H9 (cell line): Measurements from ENCODE around the gene AP2A1. TPM values are rescaled to one million over a fixed set of nuclear protein-coding genes. Genes with fewer than 3 reads are reported as not detected.

ENCODE experiments used
- DNase-seq: peaks from one replicate; pipeline ENCODE4 v3.0.0-alpha.2; 2017
- H2AFZ ChIP-seq: one replicate; pipeline ENCODE4 v1.6.1; 2013; ENCODE audit warnings: mild to moderate bottlenecking, low read length, control low read depth, moderate library complexity
- H2AK5ac ChIP-seq: 2 replicates; pipeline ENCODE4 v1.6.1; 2013; ENCODE audit warnings: low read length, control low read depth, mixed read lengths; ENCODE audit not compliant: insufficient read length
- H2BK120ac ChIP-seq: one replicate; pipeline ENCODE4 v1.6.1; 2013; ENCODE audit warnings: low read depth, mild to moderate bottlenecking, low read length, control low read depth, inconsistent platforms; ENCODE audit not compliant: poor library complexity, severe bottlenecking
- H2BK12ac ChIP-seq: 2 replicates; pipeline ENCODE4 v1.6.1; 2013; ENCODE audit warnings: low read length, control low read depth, mixed read lengths, low read depth; ENCODE audit not compliant: insufficient read length
- H2BK15ac ChIP-seq: 2 replicates; pipeline ENCODE4 v1.6.1; 2013; ENCODE audit warnings: low read depth, low read length, control low read depth
- H2BK20ac ChIP-seq: one replicate; pipeline ENCODE4 v1.6.1; 2013; ENCODE audit warnings: low read depth, mild to moderate bottlenecking, low read length, control low read depth, inconsistent platforms; ENCODE audit not compliant: poor library complexity, severe bottlenecking
- H2BK5ac ChIP-seq: 2 replicates; pipeline ENCODE4 v1.6.1; 2013; ENCODE audit warnings: low read length, control low read depth, mixed read lengths; ENCODE audit not compliant: insufficient read length
- H3K14ac ChIP-seq: 2 replicates; pipeline ENCODE4 v1.6.1; 2013; ENCODE audit warnings: low read length, control low read depth; ENCODE audit not compliant: insufficient read depth
- H3K18ac ChIP-seq: 2 replicates; pipeline ENCODE4 v1.6.1; 2013; ENCODE audit warnings: low read depth, mild to moderate bottlenecking, mixed read lengths, low read length, control low read depth; ENCODE audit not compliant: insufficient read length
- H3K23ac ChIP-seq: 2 replicates; pipeline ENCODE4 v1.6.1; 2013; ENCODE audit warnings: low read length, control low read depth, mixed read lengths, low read depth; ENCODE audit not compliant: insufficient read length
- H3K23me2 ChIP-seq: 2 replicates; pipeline ENCODE4 v1.6.1; 2013; ENCODE audit warnings: low read depth, mild to moderate bottlenecking, mixed read lengths, low read length, control low read depth; ENCODE audit not compliant: insufficient read length, poor library complexity, severe bottlenecking
- H3K27ac ChIP-seq: 2 replicates; pipeline ENCODE4 v1.5.1; 2013; ENCODE audit warnings: low read length, control low read depth, mixed read lengths, low read depth; ENCODE audit not compliant: insufficient read length
- H3K27me3 ChIP-seq: 2 replicates; pipeline ENCODE4 v1.6.1; 2013; ENCODE audit warnings: low read length, control low read depth, inconsistent platforms; ENCODE audit not compliant: insufficient read depth
- H3K4ac ChIP-seq: 2 replicates; pipeline ENCODE4 v1.6.1; 2013; ENCODE audit warnings: low read depth, mild to moderate bottlenecking, control low read depth, inconsistent platforms, low read length, moderate library complexity
- H3K4me1 ChIP-seq: 2 replicates; pipeline ENCODE4 v1.6.1; 2013; ENCODE audit warnings: low read length, control low read depth, inconsistent platforms; ENCODE audit not compliant: insufficient read depth
- H3K4me2 ChIP-seq: 2 replicates; pipeline ENCODE4 v1.6.1; 2013; ENCODE audit warnings: low read length, control low read depth, mixed read lengths; ENCODE audit not compliant: insufficient read length, insufficient read depth
- H3K56ac ChIP-seq: 2 replicates; pipeline ENCODE4 v1.6.1; 2013; ENCODE audit warnings: low read depth, mild to moderate bottlenecking, mixed read lengths, low read length, control low read depth; ENCODE audit not compliant: insufficient read length
- H3K79me1 ChIP-seq: 2 replicates; pipeline ENCODE4 v1.6.1; 2013; ENCODE audit warnings: low read depth, mild to moderate bottlenecking, moderate library complexity, low read length, control low read depth, inconsistent platforms; ENCODE audit not compliant: insufficient read depth, poor library complexity, severe bottlenecking
- H3K79me2 ChIP-seq: 2 replicates; pipeline ENCODE4 v1.6.1; 2013; ENCODE audit warnings: low read length, control low read depth, inconsistent platforms; ENCODE audit not compliant: insufficient read depth
- H3K9ac ChIP-seq: 2 replicates; pipeline ENCODE4 v1.6.1; 2013; ENCODE audit warnings: low read length, control low read depth, mixed read lengths; ENCODE audit not compliant: insufficient read length; ENCODE audit errors: extremely low read depth
- H3K9me3 ChIP-seq: one replicate; pipeline ENCODE4 v1.6.1; 2013; ENCODE audit warnings: low read depth, low read length, inconsistent platforms; ENCODE audit not compliant: control insufficient read depth
- H3T11ph ChIP-seq: one replicate; pipeline ENCODE4 v1.6.1; 2013; ENCODE audit warnings: mild to moderate bottlenecking, low read length, control low read depth, inconsistent platforms
- H4K20me1 ChIP-seq: one replicate; pipeline ENCODE4 v1.6.1; 2013; ENCODE audit not compliant: control insufficient read depth, insufficient read length, insufficient read depth
- H4K5ac ChIP-seq: 2 replicates; pipeline ENCODE4 v1.6.1; 2013; ENCODE audit warnings: low read depth, mild to moderate bottlenecking, mixed read lengths, low read length, control low read depth; ENCODE audit not compliant: insufficient read length
- H4K8ac ChIP-seq: replicated peaks from 2 replicates; pipeline ENCODE4 v1.6.1; 2013; ENCODE audit warnings: low read length, control low read depth, mixed read lengths, low read depth; ENCODE audit not compliant: insufficient read length
- H4K91ac ChIP-seq: 2 replicates; pipeline ENCODE4 v1.6.1; 2013; ENCODE audit warnings: low read depth, mild to moderate bottlenecking, moderate library complexity, mixed read lengths, low read length, control low read depth; ENCODE audit not compliant: insufficient read length
- H3K27ac Mint-ChIP-seq, 3 experiments: 2 replicates in 2 of 3; 3 replicates in 1 of 3; pipeline ENCODE4 v1.8.0; 2020 to 2021; ENCODE audit warnings: mixed read lengths in 3 of 3, mild to moderate bottlenecking in 1 of 3, moderate library complexity in 1 of 3
- H3K27me3 Mint-ChIP-seq: 2 replicates; pipeline ENCODE4 v1.8.0; 2021; ENCODE audit warnings: low read depth, mild to moderate bottlenecking, moderate library complexity, mixed read lengths
- H3K36me3 Mint-ChIP-seq, 3 experiments: 2 replicates in 2 of 3; 3 replicates in 1 of 3; pipeline ENCODE4 v1.8.0; 2020 to 2021; ENCODE audit warnings: low read depth in 3 of 3, mixed read lengths in 3 of 3; ENCODE audit not compliant: insufficient read depth in 1 of 3
- H3K4me1 Mint-ChIP-seq, 2 experiments: 2 replicates each; pipeline ENCODE4 v1.8.0; 2020; ENCODE audit warnings: mixed read lengths in 2 of 2
- H3K4me3 Mint-ChIP-seq, 2 experiments: 2 replicates in 1 of 2; 3 replicates in 1 of 2; pipeline ENCODE4 v1.8.0; 2020 to 2021; ENCODE audit warnings: mild to moderate bottlenecking in 2 of 2, mixed read lengths in 2 of 2, moderate library complexity in 1 of 2
- H3K9me3 Mint-ChIP-seq, 2 experiments: 2 replicates in 1 of 2; 3 replicates in 1 of 2; pipeline ENCODE4 v1.8.0; 2020; ENCODE audit warnings: mild to moderate bottlenecking in 2 of 2, mixed read lengths in 2 of 2, moderate library complexity in 1 of 2
- WGBS: extraction: QIAGEN DNeasy Blood & Tissue Kit; methylation state at CpG from one replicate; pipeline ENCODE4 v1.1.7; 2013; ENCODE audit warnings: missing lambda C conversion rate, low lambda C conversion rate, mixed read lengths; ENCODE audit not compliant: insufficient read length; ENCODE audit errors: extremely low coverage; 5-methylcytosine and 5-hydroxymethylcytosine counted together
- total RNA-seq: library from RNA; stranded (reverse); gene quantifications from 2 replicates; pipeline ENCODE4 v1.2.1, GENCODE V29; 2021
- TF ChIP-seq, protein P1 (sequence below): fragments of 200-600 bp; sonication (generic); conservative IDR thresholded peaks from 3 replicates; pipeline ENCODE4 v1.8.0; 2021; ENCODE audit warnings: antibody characterized with exemption, mild to moderate bottlenecking

The AP2A1 gene
- total RNA-seq, 1 experiment from 2014 or later, result 108 TPM

DNA sequence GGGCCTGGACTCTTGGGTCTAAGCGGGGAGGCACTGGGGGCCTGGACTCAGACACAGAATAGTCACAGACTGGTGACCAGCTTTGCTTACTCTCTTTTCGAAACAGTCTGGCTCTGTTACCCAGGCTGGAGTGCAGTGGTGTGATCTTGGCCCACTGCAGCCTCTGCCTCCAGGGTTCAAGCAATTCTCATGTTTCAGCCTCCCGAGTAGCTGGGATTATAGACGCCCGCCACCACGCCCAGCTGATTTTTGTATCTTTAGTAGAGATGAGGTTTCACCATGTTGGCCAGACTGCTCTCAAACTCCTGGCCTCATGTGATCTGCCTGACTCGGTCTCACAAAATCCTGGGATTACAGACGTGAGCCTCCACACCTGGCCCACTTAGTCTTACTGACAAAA, 62.4 kb downstream of the AP2A1 start:
- Histone ChIP-seq H3K27ac (no peak overlapping the region), H3T11ph (no peak overlapping the region), H2AFZ (no peak overlapping the region), H4K8ac (no peak overlapping the region), H2BK5ac (no peak overlapping the region), H3K4me1 (no peaks in the 10 kb centered on the region), H3K79me2 (no peaks in the 10 kb centered on the region), H2BK12ac (no peak overlapping the region), H2BK20ac (no peak overlapping the region), H4K20me1 (no peaks in the 10 kb centered on the region), H3K79me1 (no peaks in the 10 kb centered on the region), H3K4me2 (no peak overlapping the region), H3K18ac (no peak overlapping the region), H3K9ac (no peak overlapping the region), H4K91ac (no peak overlapping the region), H3K27me3 (no peaks in the 10 kb centered on the region), H2AK5ac (no peak overlapping the region), H3K4ac (no peak overlapping the region), H3K23ac (no peak overlapping the region), H3K56ac (no peak overlapping the region), H3K9me3 (no peaks in the 10 kb centered on the region), H3K23me2 (no peaks in the 10 kb centered on the region), H3K14ac (no peak overlapping the region), H2BK120ac (no peak overlapping the region), H4K5ac (no peak overlapping the region), H2BK15ac (no peak overlapping the region)
- Mint-ChIP-seq H3K36me3 (peaks cover 15 to 40% (median 38%) of the 10 kb centered on the region in 3 experiments; a peak in 6 of 7 replicates), H3K9me3 (no peaks in the 10 kb centered on the region), H3K4me3 (no peak overlapping the region), H3K27ac (no peak overlapping the region), H3K27me3 (no peaks in the 10 kb centered on the region), H3K4me1 (no peaks in the 10 kb centered on the region)
- DNase-seq, result no peak
- TF ChIP-seq, protein P1, sequence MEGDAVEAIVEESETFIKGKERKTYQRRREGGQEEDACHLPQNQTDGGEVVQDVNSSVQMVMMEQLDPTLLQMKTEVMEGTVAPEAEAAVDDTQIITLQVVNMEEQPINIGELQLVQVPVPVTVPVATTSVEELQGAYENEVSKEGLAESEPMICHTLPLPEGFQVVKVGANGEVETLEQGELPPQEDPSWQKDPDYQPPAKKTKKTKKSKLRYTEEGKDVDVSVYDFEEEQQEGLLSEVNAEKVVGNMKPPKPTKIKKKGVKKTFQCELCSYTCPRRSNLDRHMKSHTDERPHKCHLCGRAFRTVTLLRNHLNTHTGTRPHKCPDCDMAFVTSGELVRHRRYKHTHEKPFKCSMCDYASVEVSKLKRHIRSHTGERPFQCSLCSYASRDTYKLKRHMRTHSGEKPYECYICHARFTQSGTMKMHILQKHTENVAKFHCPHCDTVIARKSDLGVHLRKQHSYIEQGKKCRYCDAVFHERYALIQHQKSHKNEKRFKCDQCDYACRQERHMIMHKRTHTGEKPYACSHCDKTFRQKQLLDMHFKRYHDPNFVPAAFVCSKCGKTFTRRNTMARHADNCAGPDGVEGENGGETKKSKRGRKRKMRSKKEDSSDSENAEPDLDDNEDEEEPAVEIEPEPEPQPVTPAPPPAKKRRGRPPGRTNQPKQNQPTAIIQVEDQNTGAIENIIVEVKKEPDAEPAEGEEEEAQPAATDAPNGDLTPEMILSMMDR, result no peak
- WGBS, result no CpG with 5 or more reads among the region's 8 CpGs
